HepG2 (cell line): ENCODE measurements around the gene ELAVL3. TPM values are rescaled to one million over a fixed set of nuclear protein-coding genes. Genes with fewer than 3 reads are reported as not detected.

Source experiments
- ARID5B ChIP-seq: IDR thresholded peaks from 2 replicates; pipeline ENCODE4 v1.4.0; 2020; ENCODE audit warnings: mild to moderate bottlenecking, missing genetic modification reagents
- BHLHE40 ChIP-seq: IDR thresholded peaks from 2 replicates; pipeline ENCODE4 v1.6.1; 2011; ENCODE audit warnings: low read length, improper control_type of control experiment
- FOXM1 ChIP-seq: sonication (generic); formaldehyde crosslinking; IDR thresholded peaks from 2 replicates; pipeline ENCODE4 v1.5.0; 2020; ENCODE audit warnings: missing genetic modification reagents
- NFE2 ChIP-seq: sonication (generic); formaldehyde crosslinking; IDR thresholded peaks from 2 replicates; pipeline ENCODE4 v1.4.0; 2020; ENCODE audit warnings: missing genetic modification reagents
- POLR2AphosphoS5 ChIP-seq: IDR thresholded peaks from 2 replicates; pipeline ENCODE4 v1.6.1; 2012; ENCODE audit warnings: low read depth, low read length
- PRMT3 ChIP-seq: sonication (generic); formaldehyde crosslinking; IDR thresholded peaks from 2 replicates; pipeline ENCODE4 v1.8.1; 2022; ENCODE audit warnings: low read depth, mild to moderate bottlenecking, moderate library complexity, missing genetic modification reagents, borderline replicate concordance
- SPEN ChIP-seq: sonication (generic); formaldehyde crosslinking; IDR thresholded peaks from 2 replicates; pipeline ENCODE4 v1.5.1; 2020; ENCODE audit warnings: low read depth, mild to moderate bottlenecking, missing genetic modification reagents
- ZBTB37 ChIP-seq: sonication (generic); formaldehyde crosslinking; IDR thresholded peaks from 2 replicates; pipeline ENCODE4 v1.4.0; 2020; ENCODE audit warnings: mild to moderate bottlenecking, missing genetic modification reagents
- ZC3H13 ChIP-seq: sonication (generic); formaldehyde crosslinking; IDR thresholded peaks from 2 replicates; pipeline ENCODE4 v1.8.1; 2023; ENCODE audit warnings: mild to moderate bottlenecking, missing genetic modification reagents, moderate library complexity
- ZFP90 ChIP-seq: sonication (generic); formaldehyde crosslinking; IDR thresholded peaks from 2 replicates; pipeline ENCODE4 v1.8.0; 2022; ENCODE audit warnings: missing genetic modification reagents, mild to moderate bottlenecking, inconsistent platforms, borderline replicate concordance
- ZKSCAN1 ChIP-seq: fragments of 150-350 bp; IDR thresholded peaks from 2 replicates; pipeline ENCODE4 v1.6.1; 2014; ENCODE audit warnings: low read length
- ZNF224 ChIP-seq: sonication (generic); formaldehyde crosslinking; IDR thresholded peaks from 2 replicates; pipeline ENCODE4 v1.5.0; 2020; ENCODE audit warnings: mild to moderate bottlenecking, missing genetic modification reagents
- ZNF251 ChIP-seq: sonication (generic); formaldehyde crosslinking; IDR thresholded peaks from 2 replicates; pipeline ENCODE4 v1.9.0; 2021; ENCODE audit warnings: mild to moderate bottlenecking, missing genetic modification reagents
- ZNF337 ChIP-seq: sonication (generic); formaldehyde crosslinking; IDR thresholded peaks from 2 replicates; pipeline ENCODE4 v1.5.1; 2020; ENCODE audit warnings: missing genetic modification reagents, low read depth, mild to moderate bottlenecking, borderline replicate concordance
- ZNF496 ChIP-seq: sonication (generic); formaldehyde crosslinking; IDR thresholded peaks from 2 replicates; pipeline ENCODE4 v1.8.1; 2023; ENCODE audit warnings: mild to moderate bottlenecking, moderate library complexity, missing genetic modification reagents; ENCODE audit not compliant: insufficient replicate concordance
- ZNF501 ChIP-seq: sonication (generic); formaldehyde crosslinking; IDR thresholded peaks from 2 replicates; pipeline ENCODE4 v1.5.1; 2020; ENCODE audit warnings: mild to moderate bottlenecking, moderate library complexity, missing genetic modification reagents
- ZNF543 ChIP-seq: sonication (generic); formaldehyde crosslinking; IDR thresholded peaks from 2 replicates; pipeline ENCODE4 v1.4.0; 2020; ENCODE audit warnings: mild to moderate bottlenecking, missing genetic modification reagents
- ZNF670 ChIP-seq: sonication (generic); formaldehyde crosslinking; IDR thresholded peaks from 2 replicates; pipeline ENCODE4 v1.8.0; 2022; ENCODE audit warnings: mild to moderate bottlenecking, missing genetic modification reagents, borderline replicate concordance
- ZNF713 ChIP-seq: sonication (generic); formaldehyde crosslinking; IDR thresholded peaks from 2 replicates; pipeline ENCODE4 v1.4.0; 2020; ENCODE audit warnings: mild to moderate bottlenecking, missing genetic modification reagents
- ZNF878 ChIP-seq: sonication (generic); formaldehyde crosslinking; IDR thresholded peaks from 2 replicates; pipeline ENCODE4 v1.8.1; 2023; ENCODE audit warnings: mild to moderate bottlenecking, missing genetic modification reagents, moderate library complexity
- ZSCAN30 ChIP-seq: sonication (generic); formaldehyde crosslinking; IDR thresholded peaks from 2 replicates; pipeline ENCODE4 v1.5.0; 2020; ENCODE audit warnings: mild to moderate bottlenecking, missing genetic modification reagents
- ZSCAN5A ChIP-seq: sonication (generic); formaldehyde crosslinking; IDR thresholded peaks from 2 replicates; pipeline ENCODE4 v1.8.0; 2022; ENCODE audit warnings: mild to moderate bottlenecking, missing genetic modification reagents, borderline replicate concordance
- ZZZ3 ChIP-seq: sonication (generic); formaldehyde crosslinking; IDR thresholded peaks from 2 replicates; pipeline ENCODE4 v1.4.0; 2020; ENCODE audit warnings: missing genetic modification reagents, mild to moderate bottlenecking, borderline replicate concordance
- polyA plus RNA-seq, 8 experiments: library from polyadenylated mRNA; depleted of rRNA in 3 of 8; stranded (reverse) in 7 of 8; unstranded in 1 of 8; fragments of >200 nt; fragmentation: Illumina TruSeq in 4 of 8; extraction: Trizol in 4 of 8; gene quantifications; 2 replicates each; pipeline versions ENCODE4 v1.2.1 to v1.2.3, GENCODE V29; 2011 to 2016; ENCODE audit warnings: low read depth in 4 of 8, missing spikeins in 1 of 8, mixed read lengths in 1 of 8; ENCODE audit not compliant: insufficient read depth in 1 of 8
- total RNA-seq, 5 experiments: library from RNA; depleted of rRNA; stranded (reverse); fragments of >200 nt; fragmentation: Illumina TruSeq; extraction: Trizol; gene quantifications; 2 replicates each; pipeline ENCODE4 v1.2.3, GENCODE V29; 2016; ENCODE audit warnings: low read depth in 1 of 5
- TF ChIP-seq, protein P1 (sequence below): IDR thresholded peaks from 2 replicates; pipeline ENCODE4 v1.6.1; 2012; ENCODE audit warnings: inconsistent platforms

Gene ELAVL3
- total and polyA plus RNA-seq, 2 of the 13 experiments (the other 11 are each of a cell fraction or from before 2014, with no cell fraction given), result 0.03 TPM; not detected in 1

- TF ChIP-seq ZBTB37, result no peak
- TF ChIP-seq, protein P1, sequence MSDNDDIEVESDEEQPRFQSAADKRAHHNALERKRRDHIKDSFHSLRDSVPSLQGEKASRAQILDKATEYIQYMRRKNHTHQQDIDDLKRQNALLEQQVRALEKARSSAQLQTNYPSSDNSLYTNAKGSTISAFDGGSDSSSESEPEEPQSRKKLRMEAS, result peak; percentile 99
- peak; percentile 82 for TF ChIP-seq SPEN
- TF ChIP-seq ZNF337 (CRISPR knock-in tag), result no peak
- no peak; the same call in 1 of the 2 replicates for TF ChIP-seq POLR2AphosphoS5
- peak; percentile 77; the same call in 1 of the 2 replicates for TF ChIP-seq ZSCAN5A (CRISPR knock-in tag)
- peak; percentile 81 for TF ChIP-seq ZC3H13 (CRISPR knock-in tag)
- no peak for TF ChIP-seq ZSCAN30 (CRISPR knock-in tag)
- TF ChIP-seq ARID5B, result peak; percentile 62; the same call in 1 of the 2 replicates
- TF ChIP-seq PRMT3, result 0 out of 2 replicates have a peak, but pooled peaks have one; percentile 42
- no peak for TF ChIP-seq FOXM1
- no peak for TF ChIP-seq ZNF251 (CRISPR knock-in tag)
- TF ChIP-seq ZNF224 (CRISPR knock-in tag), result no peak
- TF ChIP-seq ZZZ3 (CRISPR knock-in tag), result no peak
- no peak for TF ChIP-seq ZNF713 (CRISPR knock-in tag)
- TF ChIP-seq BHLHE40, result peak; percentile 98
- no peak for TF ChIP-seq ZNF496 (CRISPR knock-in tag)
- peak; percentile 42; the same call in 1 of the 2 replicates for TF ChIP-seq ZNF878 (CRISPR knock-in tag)
- peak; percentile 65; the same call in 1 of the 2 replicates for TF ChIP-seq ZFP90 (CRISPR knock-in tag)
- TF ChIP-seq ZNF543 (CRISPR knock-in tag), result no peak
- no peak for TF ChIP-seq NFE2 (CRISPR knock-in tag)
- TF ChIP-seq ZNF670 (CRISPR knock-in tag), result peak; percentile 41; the same call in 1 of the 2 replicates
- TF ChIP-seq ZNF501 (CRISPR knock-in tag), result peak; percentile 61; the same call in 1 of the 2 replicates
- no peak for TF ChIP-seq ZKSCAN1
Observed at GRCh38 chr19:11482384-11483050, 1.7 kb upstream of the ELAVL3 start (continued).
